GM18526 (cell line): ENCODE measurements around the gene TSPAN5.

Source experiments
- POLR2A ChIP-seq: IDR thresholded peaks from 3 replicates; pipeline ENCODE4 v1.6.1; 2011; ENCODE audit not compliant: insufficient read length; ENCODE audit errors: extremely low read depth

Gene TSPAN5

DNA sequence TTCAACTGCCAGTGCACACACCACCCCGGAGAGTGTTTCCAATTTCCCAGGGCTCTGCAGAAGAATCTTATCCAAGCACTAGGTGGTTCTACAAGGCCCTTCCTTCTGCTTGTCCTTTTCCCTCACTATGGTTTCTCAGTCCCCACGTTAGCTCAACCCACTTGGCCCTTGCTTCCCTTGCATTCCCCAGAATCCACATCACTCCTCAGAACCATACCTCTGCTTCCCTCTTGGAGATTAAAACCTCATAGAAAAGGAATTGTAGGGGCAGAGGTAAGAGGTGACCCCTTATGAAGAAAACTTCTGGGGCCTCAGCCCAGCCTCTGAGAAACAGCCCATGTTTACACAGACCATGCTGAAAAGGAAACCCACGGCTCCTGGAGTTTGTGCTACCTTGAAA is 42.4 kb downstream of the TSPAN5 start:
- TF ChIP-seq POLR2A: no peak

DNA sequence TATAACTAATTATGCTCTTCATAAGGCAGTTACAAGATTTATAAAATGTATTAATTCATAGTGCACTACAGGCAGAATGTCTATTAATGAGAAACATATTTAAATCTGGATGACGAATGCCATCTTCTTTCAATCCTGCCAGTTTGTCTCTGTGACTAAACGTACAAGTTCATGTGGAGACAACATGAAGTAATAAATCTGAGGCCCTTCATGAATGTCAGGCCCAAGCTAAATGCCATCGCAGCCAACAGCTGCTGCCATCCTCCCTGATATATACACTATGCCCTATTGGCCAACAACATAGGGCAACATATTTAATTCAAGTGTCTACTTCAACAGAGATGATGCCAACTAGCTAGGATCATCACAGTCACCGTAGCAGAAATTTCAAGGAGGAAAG is 43.7 kb downstream of the TSPAN5 start:
- TF ChIP-seq POLR2A: no peak

DNA sequence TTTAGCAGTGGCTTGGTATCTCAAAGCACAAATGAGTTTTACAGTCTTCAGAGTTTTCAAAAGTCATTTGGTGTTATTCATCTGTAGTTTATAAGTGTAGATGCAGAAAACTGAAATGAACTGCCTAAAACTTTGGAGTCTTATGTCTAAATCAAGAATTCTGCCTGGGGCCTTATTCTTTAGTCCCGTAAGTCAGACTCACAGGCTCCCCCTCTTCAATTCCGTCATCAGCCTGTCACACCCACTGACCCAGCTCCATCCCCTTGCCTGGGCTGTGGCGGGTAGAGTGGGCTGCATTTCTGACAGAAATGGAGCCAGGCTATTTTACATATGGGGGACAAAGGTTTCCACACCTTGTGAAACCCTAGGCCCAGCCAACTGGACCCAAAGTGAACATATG is 44.3 kb downstream of the TSPAN5 start:
- no peak for TF ChIP-seq POLR2A

DNA sequence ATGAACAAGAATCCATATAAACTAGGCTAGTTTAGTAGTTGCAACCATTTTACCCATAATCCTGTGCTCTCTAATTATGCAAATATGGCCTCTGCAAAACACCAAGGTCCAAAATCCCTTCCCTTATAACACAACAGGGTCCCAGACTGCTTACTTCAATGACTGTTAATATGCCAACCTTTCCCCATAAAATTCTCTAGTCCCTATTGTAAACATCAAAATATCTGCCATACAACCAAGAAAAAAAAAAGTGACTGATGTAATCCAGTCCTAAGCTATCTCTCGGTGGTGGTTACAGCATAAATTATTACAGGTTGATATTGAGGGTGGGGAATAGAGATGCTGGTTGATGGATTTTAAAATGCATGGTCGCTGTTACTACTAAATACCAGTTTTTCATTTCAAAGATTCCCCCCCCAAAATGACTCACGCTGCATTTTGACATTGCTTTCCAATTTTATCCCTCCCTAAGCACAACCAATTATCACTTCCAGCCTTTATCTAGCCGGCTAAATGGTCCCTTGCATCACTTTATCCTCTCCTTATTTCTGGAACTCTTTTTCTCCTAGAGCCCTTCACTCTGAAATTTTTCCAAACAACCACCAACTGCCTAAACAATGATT is 44.8 kb downstream of the TSPAN5 start:
- TF ChIP-seq POLR2A: no peak

DNA sequence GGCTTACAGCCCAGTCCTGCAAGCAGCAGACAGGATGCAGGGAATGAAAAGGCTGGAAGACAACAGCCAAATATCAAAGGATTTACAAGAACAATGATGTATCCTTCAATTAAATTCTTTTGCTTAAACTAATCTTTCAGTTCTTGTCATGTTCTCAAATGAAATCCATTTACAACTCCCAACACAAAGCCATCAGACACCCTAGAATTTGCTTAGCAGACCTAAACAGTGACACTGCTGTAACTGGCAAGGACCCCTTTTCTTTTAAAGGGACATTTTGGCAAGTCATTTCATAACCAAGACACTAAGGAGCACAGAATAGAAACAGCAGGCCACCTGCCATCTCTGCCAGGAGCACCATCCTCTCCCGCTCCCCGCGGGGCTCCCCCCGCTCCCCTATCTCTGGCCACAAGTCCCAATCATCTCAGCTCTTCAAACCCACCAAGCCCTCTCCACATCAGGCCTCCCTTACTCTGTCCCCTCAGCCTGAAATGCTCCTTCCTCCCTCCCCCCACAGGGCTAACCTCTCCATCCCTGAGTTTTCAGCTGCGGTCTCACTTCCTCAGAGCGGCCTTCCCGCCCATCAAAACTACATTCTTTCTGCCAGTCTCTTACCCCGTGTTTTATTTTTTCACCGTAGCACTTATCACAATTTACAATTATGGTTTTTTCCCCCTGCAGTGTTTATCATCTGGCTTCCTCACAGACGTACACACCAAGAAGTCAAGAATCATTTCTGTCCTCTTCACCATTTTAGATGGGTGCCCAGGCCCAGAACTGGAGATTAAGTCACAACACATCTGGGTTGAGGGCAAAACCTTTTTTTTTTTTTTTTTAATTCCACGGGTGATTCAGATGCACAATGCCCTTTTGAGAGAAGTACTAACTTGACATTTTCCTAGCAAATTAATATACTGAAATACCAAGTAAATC is 45.8 kb downstream of the TSPAN5 start:
- TF ChIP-seq POLR2A: no peak

DNA sequence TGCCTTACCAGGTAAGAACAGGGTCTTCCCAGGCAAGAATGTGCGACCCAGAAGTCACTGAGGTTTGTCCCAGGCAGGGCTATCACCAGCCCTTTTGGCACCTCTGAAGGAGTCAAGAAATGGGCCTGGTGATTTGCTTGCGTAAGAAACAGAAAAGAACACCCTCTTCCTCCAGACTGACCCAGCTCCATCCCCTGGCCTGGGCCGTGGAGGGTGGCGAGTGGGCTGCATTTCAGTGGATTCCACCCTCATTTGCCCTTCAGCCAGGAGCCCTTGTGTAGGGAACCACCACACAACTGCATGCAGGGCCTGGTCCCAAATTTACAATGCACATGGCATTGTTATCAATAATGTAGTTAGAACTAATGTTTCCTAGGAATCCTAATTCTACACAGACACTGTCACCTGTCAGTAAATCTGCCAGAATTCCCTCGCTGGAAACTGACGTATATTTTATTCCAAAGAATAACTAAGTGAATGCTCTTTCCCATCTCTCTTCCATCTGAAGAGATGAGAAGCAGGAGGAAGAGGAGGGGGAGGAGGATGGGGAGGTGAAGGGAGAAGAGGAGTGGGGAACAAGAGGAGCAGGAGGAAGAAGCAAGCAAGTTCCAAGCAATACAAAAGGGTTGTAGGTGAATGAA is 46.6 kb downstream of the TSPAN5 start:
- no peak for TF ChIP-seq POLR2A

DNA sequence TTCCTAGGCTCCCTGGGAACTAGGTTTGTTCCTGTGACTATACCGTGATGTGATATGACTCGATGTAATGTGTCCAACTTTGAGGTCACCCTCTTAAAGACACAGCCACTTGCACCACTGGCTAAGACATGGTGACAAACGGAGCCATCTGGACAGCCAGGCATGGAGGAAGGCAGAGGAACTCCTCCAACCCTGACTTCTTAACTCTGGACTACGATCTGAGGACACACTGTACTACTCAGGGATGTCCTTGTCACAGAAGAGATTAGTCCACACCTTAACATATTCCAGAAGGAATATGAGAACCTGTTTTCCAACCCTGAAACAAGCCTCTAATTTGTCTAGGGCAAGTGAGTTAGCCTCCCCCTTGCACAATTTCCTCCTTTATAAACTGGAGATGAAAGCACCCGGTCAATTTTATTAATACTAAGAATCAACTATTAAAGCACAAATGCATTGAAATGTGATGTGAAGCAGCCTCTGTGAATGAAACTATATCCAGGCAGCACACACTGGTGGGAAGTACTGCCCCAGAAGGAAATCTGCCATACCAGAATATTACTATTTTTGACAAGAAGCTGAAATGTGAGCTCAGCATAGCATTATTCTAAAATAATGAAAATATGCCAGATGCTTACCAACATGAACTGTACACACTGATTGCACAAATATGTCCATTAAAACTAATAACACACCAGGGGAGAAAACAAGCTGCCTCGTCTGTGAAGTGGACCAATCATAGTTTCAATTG is 47.3 kb downstream of the TSPAN5 start:
- TF ChIP-seq POLR2A: no peak

DNA sequence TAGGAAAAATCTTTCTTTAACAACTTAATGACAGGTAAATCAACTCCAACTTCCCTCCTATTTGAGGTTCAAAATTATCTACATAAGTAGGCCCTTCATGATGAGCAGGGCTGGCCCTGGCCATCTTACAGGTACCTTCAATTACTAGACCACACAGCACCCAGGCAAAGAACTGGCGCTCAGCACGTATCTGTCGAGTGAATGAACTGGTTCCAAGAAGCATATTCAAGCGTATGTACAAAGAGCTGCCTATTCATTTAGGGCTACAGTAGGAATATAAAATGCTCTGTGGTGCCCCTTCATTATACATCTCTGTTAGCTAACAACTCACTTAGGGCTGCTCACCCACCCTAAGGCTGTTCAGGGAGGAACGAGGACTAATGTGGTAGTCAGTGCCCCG is 48.0 kb downstream of the TSPAN5 start:
- TF ChIP-seq POLR2A: no peak

DNA sequence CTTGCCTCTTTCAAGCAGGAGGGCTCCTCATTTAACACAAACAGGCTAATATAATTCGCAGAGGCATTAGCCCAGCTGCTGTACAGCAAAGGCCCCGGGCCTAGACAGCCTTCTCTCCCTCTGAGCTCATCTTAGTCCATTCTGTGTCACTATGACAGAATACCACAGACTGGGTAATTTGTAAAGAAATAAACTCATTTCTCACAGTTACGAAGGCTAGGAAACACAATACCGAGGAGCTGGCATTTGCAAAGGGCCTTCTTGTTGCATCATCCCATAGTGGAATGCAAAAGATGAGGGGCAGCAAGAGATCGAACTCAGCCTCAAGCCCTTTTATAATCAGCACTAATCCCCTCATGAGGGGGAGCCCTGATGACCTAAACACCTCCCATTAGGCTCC is 48.5 kb downstream of the TSPAN5 start:
- TF ChIP-seq POLR2A: no peak

DNA sequence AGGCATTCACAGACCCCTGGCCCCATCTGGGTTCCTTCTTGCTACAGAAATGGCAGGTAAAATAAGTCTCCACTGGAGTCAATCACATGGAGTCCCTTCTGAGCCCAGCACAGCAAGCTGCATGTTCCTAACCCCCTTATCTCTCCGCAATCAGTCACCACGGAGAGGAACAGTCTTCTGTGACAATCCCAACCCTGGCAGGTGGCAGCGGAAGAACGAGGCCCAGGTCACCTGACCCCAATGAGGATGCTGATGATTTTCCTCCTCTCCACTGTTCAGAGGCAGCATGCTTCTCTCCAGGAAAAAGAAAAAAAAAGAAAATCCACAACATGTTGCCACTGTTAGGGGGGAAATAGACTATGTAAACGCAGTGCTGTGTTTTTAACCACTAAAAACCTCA is 50.1 kb downstream of the TSPAN5 start:
- TF ChIP-seq POLR2A: no peak

DNA sequence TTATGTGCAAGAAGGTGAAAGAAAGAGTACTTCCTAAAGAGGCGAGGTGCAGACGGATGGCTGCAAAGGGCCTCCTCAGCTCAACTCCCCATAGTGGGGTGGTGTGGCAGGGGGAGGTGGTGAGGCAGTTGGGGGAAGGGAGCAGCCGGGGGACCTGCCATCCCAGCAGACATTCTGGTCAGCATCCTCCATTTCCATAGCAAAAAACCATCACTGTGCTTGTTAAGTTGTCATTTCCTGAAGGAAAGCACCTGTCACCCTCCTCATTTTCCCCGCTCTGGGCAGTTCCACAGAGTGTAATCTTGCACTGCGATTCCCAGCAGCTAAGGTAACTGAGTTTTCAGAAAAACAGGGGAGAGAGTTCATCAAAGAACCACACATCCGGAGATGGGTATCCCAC is 51.5 kb downstream of the TSPAN5 start:
- no peak for TF ChIP-seq POLR2A

DNA sequence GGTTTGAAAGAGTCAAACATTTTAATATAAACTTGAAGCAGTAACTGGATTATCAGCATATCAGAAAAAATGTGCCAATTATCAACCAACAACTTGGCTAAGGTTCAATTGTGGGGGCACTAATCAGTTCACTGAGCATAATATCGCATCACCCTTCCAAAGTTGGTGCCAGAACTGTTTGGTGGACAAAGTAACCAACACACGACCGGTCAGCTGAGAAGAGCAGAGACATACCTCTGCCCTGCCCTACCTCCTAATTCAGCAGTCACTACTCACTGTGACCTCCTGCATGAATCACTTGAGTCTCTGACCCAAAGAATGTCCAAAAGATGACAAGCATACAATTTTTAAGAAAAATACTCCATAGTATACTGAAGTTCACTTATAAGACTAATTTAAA is 53.2 kb downstream of the TSPAN5 start:
- TF ChIP-seq POLR2A: no peak

DNA sequence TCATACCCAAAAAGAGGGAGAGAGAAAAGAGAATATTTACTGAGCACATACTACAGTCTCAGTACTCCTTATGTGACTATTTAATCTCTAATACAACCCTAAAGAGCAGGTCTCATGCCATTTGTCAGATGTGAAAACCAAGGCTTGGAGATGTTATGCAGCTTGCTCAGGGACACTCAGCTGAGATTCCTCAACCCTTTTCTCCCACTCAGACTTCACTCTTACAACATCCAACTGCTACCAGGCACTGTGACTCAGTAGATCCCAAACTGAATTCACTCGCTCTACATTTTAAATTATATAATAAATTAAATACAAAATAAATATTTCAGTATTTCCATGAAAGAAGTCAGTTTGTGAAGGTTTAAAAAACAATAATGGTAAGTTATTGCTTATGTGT is 53.7 kb downstream of the TSPAN5 start:
- no peak for TF ChIP-seq POLR2A

DNA sequence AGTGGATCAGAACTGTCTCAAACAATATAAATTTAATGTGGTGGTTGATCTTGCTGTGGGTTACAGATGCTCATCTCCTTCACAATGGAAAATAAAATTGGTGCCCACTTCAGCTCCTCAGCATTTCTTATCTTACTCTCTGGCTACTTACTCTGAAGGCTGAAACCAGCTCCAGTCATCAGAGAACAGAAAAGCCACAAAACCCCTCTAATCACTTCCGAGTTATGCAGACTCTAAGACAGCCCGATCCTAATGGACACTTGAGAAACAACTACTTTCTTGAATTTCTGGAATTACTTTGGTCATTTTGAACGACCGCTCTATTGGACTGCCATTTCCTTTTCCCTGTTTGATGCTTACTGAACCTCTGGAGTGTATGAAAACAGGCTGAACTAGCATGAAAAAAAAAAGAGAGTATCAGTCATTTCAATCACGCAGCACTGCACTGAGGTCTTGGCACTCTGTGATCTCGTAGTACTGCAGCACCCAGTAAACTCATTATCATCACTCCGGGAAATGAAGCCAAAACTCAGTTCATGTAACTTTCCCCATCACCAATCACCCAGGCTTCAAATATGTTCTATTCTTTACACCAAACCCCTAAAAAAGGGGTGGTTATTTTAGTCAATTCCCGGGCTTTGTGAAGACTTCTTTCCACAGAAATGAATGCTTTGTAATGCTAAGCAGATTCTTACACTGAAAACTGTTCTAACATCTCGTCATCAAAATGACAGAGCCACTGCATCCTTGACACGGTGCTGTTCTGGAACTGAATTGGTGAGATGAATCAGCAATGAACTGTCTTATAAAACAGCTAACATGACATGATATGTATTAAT is 54.5 kb downstream of the TSPAN5 start:
- no peak for TF ChIP-seq POLR2A

DNA sequence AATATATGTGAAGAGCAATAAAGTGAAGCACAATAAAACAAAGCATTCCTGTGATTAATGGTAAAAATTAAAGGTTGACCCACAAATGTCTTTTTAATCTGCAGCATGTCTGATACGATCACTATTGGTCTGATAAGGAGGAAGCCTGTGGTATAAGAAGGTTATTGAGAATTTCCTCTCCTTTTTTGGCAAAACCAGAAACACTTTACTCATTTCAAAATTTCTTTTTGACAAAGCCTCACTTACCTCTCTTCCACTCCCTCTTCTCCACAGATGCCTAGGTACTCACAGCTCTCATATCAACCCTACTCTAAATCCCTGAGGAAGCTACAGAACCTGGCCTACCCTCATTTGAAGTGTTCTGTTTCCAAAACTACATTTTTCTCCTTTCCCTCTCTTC is 56.1 kb downstream of the TSPAN5 start:
- no peak for TF ChIP-seq POLR2A

DNA sequence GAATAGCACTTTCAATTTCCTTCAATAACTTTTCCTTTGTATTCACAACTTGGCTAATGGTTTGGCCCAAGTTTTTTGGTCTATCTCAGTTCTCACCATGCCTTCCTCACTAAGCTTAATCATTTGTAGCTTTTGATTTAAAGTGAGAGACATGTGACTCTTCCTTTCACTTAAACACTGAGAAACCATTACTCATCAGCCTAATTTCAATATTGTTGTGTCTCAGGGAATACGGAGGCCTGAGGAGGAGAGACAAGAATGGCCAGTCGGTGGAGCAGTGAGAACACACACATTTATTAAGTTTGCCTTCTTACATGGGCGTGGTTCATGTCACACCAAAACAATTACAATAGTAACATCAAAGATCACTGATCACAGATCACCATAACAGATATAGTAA is 56.7 kb downstream of the TSPAN5 start:
- no peak for TF ChIP-seq POLR2A
